ENCODE data around the gene TMEM17.

The TMEM17 gene

DNA sequence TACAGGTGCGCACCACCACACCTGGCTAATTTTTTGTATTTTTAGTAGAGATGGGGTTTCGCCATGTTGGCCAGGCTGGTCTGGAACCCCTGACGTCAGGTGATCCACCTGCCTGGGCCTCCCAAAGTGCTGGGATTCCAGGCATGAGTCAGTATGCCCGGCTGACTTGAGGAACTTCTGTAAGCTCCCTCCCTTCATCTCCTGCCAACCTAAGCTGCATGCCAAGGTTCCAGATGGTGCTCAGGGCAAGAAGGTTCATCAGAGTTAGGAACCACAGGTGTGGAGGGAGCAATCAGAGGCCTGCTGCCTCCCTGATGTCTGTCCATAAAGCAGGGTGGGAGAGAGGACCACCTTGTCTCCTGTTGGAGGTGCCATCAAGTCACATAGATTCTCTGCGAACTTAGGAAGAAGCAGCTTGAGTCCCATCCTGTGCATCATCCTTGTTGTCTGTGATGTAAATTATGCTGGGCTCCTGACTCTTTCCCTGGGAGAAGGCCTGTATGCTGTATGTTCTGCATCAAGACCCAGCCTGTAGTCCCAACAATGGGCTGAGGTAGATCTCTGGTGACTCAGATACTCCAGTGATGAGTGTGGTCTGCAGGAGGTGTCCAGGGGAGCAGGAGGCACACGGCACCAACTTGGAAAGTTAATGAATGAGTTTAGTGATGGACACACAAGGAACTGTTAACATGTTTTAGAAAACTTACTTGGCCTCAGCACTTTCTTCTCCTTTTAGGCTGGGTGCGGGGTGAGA lies 53.1 kb downstream of the TMEM17 start:
- no peak for DNase-seq

DNA sequence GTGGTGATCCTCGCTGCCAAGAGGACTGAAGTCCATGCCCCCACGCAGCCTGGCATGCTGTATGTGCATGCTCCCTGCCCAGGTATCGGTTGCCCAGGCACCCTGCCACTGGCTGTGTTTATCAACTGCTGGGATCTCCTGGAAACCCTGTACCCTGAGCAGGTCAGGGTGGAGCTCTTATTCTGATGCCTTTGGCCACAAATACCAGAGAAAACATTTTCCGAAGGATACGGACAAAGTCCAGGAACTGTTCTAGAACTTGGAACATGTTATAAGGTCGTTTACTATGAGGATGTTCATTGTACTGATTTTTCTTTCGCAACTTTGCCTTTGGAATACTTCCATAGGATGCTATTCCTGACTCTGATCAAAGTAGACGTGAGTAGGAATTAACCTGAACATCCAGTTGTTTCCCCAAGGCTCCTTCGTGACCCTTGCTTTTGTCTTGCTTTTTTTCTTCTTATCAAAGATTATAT lies 55.2 kb downstream of the TMEM17 start:
- no peak for DNase-seq

Measured in NCI-H2029 (cell line).